Gastrocnemius medialis (tissue), 4 donors: ENCODE measurements around the gene FBLN1. TPM values are rescaled to one million over a fixed set of nuclear protein-coding genes. Genes with fewer than 3 reads are reported as not detected.

Experiments
- ATAC-seq, 2 donors: fragments of 150-250 bp; one replicate each; pipeline ENCODE4 v1.9.1; 2016
- DNase-seq, 2 donors: peaks; one replicate each; pipeline ENCODE4 v3.0.0-alpha.2; 2019
- H3K27ac ChIP-seq, 4 donors: fragments of 200-600 bp; sonication (generic); 1 replicate in 1 of 4; 2 replicates in 3 of 4; pipeline ENCODE4 v1.5.1; 2016 to 2018; ENCODE audit warnings: mild to moderate bottlenecking in 2 of 4, moderate library complexity in 1 of 4
- H3K27me3 ChIP-seq, 3 donors: fragments of 200-600 bp; sonication (generic) in 2 of 3; 1 replicate in 1 of 3; 2 replicates in 2 of 3; pipeline versions ENCODE4 v1.5.1 to v1.6.0; 2016 to 2019; ENCODE audit warnings: mild to moderate bottlenecking in 1 of 3, moderate library complexity in 1 of 3
- H3K36me3 ChIP-seq, 2 donors: fragments of 200-600 bp; sonication (generic) in 1 of 2; one replicate each; pipeline ENCODE4 v1.5.1; 2017 to 2018
- H3K4me1 ChIP-seq, 2 donors: fragments of 200-600 bp; sonication (generic) in 1 of 2; one replicate each; pipeline ENCODE4 v1.5.1; 2016 to 2017; ENCODE audit warnings: mild to moderate bottlenecking in 2 of 2
- H3K4me3 ChIP-seq, 4 donors: fragments of 200-600 bp; sonication (generic) in 3 of 4; 1 replicate in 1 of 4; 2 replicates in 3 of 4; pipeline ENCODE4 v1.5.1; 2016 to 2019; ENCODE audit warnings: mild to moderate bottlenecking in 2 of 4
- H3K9me3 ChIP-seq, 3 donors: fragments of 200-600 bp; sonication (generic) in 2 of 3; 1 replicate in 1 of 3; 2 replicates in 2 of 3; pipeline ENCODE4 v1.5.1; 2016 to 2019
- POLR2A ChIP-seq, 2 donors: fragments of 450-650 bp; IDR thresholded peaks; one replicate each; pipeline ENCODE4 v1.6.1; 2017; ENCODE audit warnings: antibody characterized with exemption in 2 of 2, mild to moderate bottlenecking in 2 of 2, moderate library complexity in 2 of 2
- in situ Hi-C, 4 donors: fragments of 200-750 bp; cut with MboI; loops; one replicate each; pipeline versions ENCODE4 v1.15.0 to v1.8.0; 2017; ENCODE audit warnings: low sequenced_read_pairs in 4 of 4
- intact Hi-C: fragments of 100-400 bp; cut with DNase I; formaldehyde crosslinking; loops from one replicate; pipeline ENCODE4 v1.15.1; 2023; ENCODE audit warnings: low total_unique reads
- total RNA-seq, 4 donors: library from RNA; depleted of rRNA; stranded (reverse); fragments of >200 nt; gene quantifications; one replicate each; pipeline versions ENCODE4 v1.1.0 to v1.2.3, GENCODE V29; 2016
- TF ChIP-seq, protein P1 (sequence below), 5 experiments: fragments of 450-650 bp in 3 of 5; fragments of 200-600 bp in 2 of 5; sonication (generic) in 2 of 5; IDR thresholded peaks in 4 of 5; conservative IDR thresholded peaks in 1 of 5; 1 replicate in 4 of 5; 2 replicates in 1 of 5; pipeline ENCODE4 v1.5.1; 2016 to 2019; ENCODE audit warnings: antibody characterized with exemption in 5 of 5, mild to moderate bottlenecking in 3 of 5, moderate library complexity in 3 of 5

Gene FBLN1
- total RNA-seq, 4 donors from 2014 or later, result 12.5 to 37.1 (median 19.2) TPM

DNA sequence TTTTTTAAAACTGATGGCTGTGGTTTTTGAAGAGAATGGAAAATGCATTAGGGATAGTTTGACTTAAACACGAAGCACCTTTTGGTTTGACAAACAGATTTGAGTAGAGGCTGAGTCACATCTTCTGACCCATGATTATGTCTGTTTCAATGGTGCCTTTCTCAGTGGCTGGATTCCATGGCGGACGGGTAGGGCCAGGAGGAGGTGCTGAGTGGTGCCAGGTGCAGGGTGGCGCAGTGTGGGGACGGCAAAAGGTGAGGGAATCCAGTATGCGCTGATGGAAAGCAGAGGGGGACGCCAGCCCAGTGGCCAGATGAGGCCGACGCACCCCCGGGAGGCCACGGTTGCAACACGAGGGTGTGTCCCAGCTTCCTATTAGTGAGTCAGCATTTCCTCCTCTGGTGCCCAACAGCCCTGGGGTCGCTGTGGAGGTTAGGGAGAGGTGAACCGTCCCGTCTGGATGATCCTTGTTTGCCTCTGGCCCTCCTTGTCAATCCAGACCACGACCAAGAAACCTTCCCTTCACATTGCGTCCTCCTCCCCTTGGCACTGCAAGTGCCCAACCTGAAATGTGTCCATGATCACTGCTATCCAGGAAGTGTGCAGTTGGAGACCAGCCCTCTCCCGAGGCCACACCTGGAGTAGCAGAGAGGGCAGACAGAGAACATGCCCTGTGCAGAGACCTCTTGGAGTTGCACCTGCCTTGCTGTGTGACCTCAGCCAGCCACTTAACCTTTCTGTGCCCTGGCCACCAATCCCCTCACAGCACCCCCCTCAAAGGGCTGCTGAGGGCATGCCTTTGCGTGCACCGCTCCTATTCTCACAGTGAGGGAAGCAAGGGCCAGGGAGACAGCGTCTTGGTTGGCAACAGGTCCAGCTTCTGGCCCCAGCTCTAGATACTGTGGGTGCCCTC lies 136.4 kb downstream of the FBLN1 start:
- intact Hi-C loops (no loop called here), in situ Hi-C loops (loop anchor here in 2 of 4 donors (10.0 to 25.0 kb wide), 2 partner anchors 64 to 223 kb away; no protein-coding TSS in a partner anchor)
- DNase-seq (peak in 1 of 2 donors; percentile 41), ATAC-seq (no peak)
- H3K27ac ChIP-seq, result no peak overlapping the region
- no peaks in the 10 kb centered on the region for H3K4me1 ChIP-seq
- H3K27me3 ChIP-seq, result no peaks in the 10 kb centered on the region
- H3K9me3 ChIP-seq, result no peaks in the 10 kb centered on the region
- no peaks in the 10 kb centered on the region for H3K36me3 ChIP-seq
- TF ChIP-seq, protein P1, sequence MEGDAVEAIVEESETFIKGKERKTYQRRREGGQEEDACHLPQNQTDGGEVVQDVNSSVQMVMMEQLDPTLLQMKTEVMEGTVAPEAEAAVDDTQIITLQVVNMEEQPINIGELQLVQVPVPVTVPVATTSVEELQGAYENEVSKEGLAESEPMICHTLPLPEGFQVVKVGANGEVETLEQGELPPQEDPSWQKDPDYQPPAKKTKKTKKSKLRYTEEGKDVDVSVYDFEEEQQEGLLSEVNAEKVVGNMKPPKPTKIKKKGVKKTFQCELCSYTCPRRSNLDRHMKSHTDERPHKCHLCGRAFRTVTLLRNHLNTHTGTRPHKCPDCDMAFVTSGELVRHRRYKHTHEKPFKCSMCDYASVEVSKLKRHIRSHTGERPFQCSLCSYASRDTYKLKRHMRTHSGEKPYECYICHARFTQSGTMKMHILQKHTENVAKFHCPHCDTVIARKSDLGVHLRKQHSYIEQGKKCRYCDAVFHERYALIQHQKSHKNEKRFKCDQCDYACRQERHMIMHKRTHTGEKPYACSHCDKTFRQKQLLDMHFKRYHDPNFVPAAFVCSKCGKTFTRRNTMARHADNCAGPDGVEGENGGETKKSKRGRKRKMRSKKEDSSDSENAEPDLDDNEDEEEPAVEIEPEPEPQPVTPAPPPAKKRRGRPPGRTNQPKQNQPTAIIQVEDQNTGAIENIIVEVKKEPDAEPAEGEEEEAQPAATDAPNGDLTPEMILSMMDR (IDR thresholded peaks at IDR 0.05 in 4 of 5, conservative IDR thresholded peaks at IDR 0.05 in 1 of 5), result no peak
- no peak for TF ChIP-seq POLR2A (IDR thresholded peaks at IDR 0.05)
- H3K4me3 ChIP-seq, result no peak overlapping the region

DNA sequence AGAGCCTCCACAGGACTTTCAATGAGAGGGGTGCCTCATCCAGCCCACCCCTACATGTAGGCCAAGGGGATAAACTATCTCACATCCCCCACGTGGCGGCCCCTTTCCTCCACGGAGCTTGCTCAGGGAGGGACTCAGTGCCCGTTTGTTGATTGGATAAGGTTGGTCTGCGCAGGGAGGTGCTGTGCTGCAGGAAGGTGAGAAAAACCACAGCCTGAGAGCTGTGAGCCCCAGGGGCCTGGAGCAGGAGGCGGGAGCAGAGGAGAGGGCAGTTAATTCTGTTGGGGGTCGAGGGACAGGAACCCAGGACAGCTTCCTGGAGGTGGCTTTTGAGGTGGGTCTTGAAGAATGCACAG lies 137.0 kb downstream of the FBLN1 start:
- DNase-seq (no peak), ATAC-seq (no peak)
- no peaks in the 10 kb centered on the region for H3K4me1 ChIP-seq
- peaks cover 0 to 4% (median 2%) of the 10 kb centered on the region in 3 donors for H3K27me3 ChIP-seq
- in situ Hi-C loops, result loop anchor here (5.0 to 25.0 kb wide), 5 partner anchors 62 to 345 kb away; no protein-coding TSS in a partner anchor
- H3K27ac ChIP-seq, result no peak overlapping the region
- no peak overlapping the region for H3K4me3 ChIP-seq
- TF ChIP-seq, protein P1 (IDR thresholded peaks at IDR 0.05 in 4 of 5, conservative IDR thresholded peaks at IDR 0.05 in 1 of 5), result no peak
- no peak for TF ChIP-seq POLR2A (IDR thresholded peaks at IDR 0.05)
- intact Hi-C loops, result no loop called here
- no peaks in the 10 kb centered on the region for H3K9me3 ChIP-seq
- no peaks in the 10 kb centered on the region for H3K36me3 ChIP-seq

DNA sequence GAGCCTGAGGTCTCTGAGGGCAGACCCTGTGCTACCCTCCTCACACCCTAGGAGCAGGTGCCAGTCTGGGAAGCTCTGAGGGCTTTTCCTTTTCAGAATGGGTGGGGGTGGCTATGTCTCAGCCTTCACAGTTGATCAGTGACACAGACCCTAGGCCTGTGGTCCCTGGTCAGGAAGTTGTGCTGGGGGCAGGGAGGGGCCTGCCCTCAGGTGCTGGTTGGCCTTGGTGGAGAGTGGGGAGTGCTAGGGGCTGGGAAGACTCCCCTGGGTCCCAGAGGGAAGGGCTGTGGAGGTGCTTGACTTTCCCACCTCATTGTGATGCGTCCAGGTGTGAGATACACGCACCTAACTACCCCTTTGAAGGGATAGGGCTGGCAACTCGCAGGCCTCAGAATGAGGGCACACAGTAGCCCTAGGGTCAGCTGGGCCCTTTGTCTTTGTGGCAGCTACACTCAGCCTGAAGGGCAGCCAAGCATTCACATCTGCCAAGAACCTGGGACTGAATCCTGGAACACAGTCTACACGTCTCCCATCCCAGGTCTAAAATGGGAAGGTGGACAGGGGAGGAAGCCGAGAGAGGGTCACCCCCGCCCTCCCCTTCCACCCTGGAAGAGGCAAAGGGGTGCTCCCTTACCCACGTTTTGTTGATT lies 137.7 kb downstream of the FBLN1 start:
- Histone ChIP-seq H3K4me1 (no peaks in the 10 kb centered on the region), H3K36me3 (no peaks in the 10 kb centered on the region), H3K27ac (no peak overlapping the region), H3K27me3 (peaks cover 0 to 11% (median 7%) of the 10 kb centered on the region in 3 donors), H3K4me3 (no peak overlapping the region), H3K9me3 (no peaks in the 10 kb centered on the region)
- in situ Hi-C loops, result loop anchor here (5.0 to 25.0 kb wide), 4 partner anchors 63 to 344 kb away; no protein-coding TSS in a partner anchor
- TF ChIP-seq POLR2A (IDR thresholded peaks at IDR 0.05), result no peak
- TF ChIP-seq, protein P1 (IDR thresholded peaks at IDR 0.05 in 4 of 5, conservative IDR thresholded peaks at IDR 0.05 in 1 of 5), result no peak
- no peak for DNase-seq
- ATAC-seq, result no peak
- intact Hi-C loops, result no loop called here

DNA sequence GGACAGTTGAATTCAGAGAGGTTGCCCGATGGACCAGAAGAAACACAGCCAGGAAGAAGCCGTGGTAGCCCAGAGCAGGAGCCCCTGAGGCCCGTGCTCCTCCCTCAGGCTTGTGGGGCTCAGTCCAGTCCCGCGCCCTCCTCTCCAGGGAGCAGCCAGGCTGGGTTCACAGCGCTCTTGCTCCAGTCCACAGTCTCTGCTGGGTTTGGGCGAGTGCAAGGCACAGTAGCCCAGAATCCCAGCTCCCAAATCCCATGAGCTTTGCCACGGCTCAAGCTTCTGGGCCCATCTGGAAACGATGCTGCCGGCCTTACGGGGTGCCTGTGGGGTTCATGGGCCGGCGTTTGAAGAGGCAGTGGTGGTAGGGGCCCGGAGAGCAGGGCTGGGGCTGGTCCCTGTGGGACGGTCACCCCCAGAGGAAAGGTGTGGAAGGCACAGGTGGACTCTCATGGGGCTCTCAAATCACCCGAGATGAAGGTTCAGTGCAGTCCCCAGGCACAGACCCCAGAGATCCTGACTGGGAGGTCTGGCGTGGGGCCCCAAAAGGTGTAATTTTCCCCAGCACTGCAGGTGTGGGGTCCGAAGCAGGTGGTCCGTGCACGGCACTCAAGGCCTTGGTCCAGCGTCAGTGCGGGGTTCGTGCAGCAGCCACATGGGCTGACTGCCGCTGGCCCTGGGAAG lies 138.4 kb downstream of the FBLN1 start:
- intact Hi-C loops (no loop called here), in situ Hi-C loops (loop anchor here (5.0 to 25.0 kb wide), 4 partner anchors 64 to 344 kb away; no protein-coding TSS in a partner anchor)
- Histone ChIP-seq H3K27ac (no peak overlapping the region), H3K36me3 (no peaks in the 10 kb centered on the region), H3K27me3 (peaks cover 0 to 11% (median 7%) of the 10 kb centered on the region in 3 donors), H3K9me3 (no peaks in the 10 kb centered on the region), H3K4me3 (no peak overlapping the region), H3K4me1 (no peaks in the 10 kb centered on the region)
- no peak for TF ChIP-seq POLR2A (IDR thresholded peaks at IDR 0.05)
- TF ChIP-seq, protein P1 (IDR thresholded peaks at IDR 0.05 in 4 of 5, conservative IDR thresholded peaks at IDR 0.05 in 1 of 5), result no peak
- ATAC-seq (no peak), DNase-seq (no peak)
